Sigmoid colon (tissue), 7 donors: ENCODE measurements around the gene NRG2. TPM values are rescaled to one million over a fixed set of nuclear protein-coding genes. Genes with fewer than 3 reads are reported as not detected.

Experiments
- DNase-seq: peaks from one replicate; pipeline ENCODE4 v3.0.0-alpha.2; 2019
- H3K27ac ChIP-seq, 4 donors: fragments of 200-600 bp; sonication (generic); one replicate each; pipeline ENCODE4 v1.5.1; 2016 to 2019; ENCODE audit warnings: mild to moderate bottlenecking in 1 of 4
- H3K27me3 ChIP-seq, 3 donors: fragments of 200-600 bp; sonication (generic); one replicate each; pipeline ENCODE4 v1.5.1; 2019; ENCODE audit warnings: mild to moderate bottlenecking in 1 of 3
- H3K36me3 ChIP-seq, 4 donors: fragments of 200-600 bp; sonication (generic); one replicate each; pipeline ENCODE4 v1.5.1; 2016 to 2019
- H3K4me1 ChIP-seq, 4 donors: fragments of 200-600 bp; sonication (generic); one replicate each; pipeline ENCODE4 v1.5.1; 2017 to 2019
- H3K4me3 ChIP-seq, 4 donors: fragments of 200-600 bp; sonication (generic); one replicate each; pipeline ENCODE4 v1.5.1; 2017 to 2019; ENCODE audit warnings: mild to moderate bottlenecking in 2 of 4, moderate library complexity in 1 of 4
- H3K9me3 ChIP-seq, 4 donors: fragments of 200-600 bp in 3 of 4; sonication (generic) in 3 of 4; one replicate each; pipeline versions ENCODE4 v1.5.1 to v1.6.1; 2013 to 2019
- EP300 ChIP-seq, 4 donors: sonication (generic); formaldehyde crosslinking; IDR thresholded peaks; one replicate each; pipeline ENCODE4 v1.6.1; 2017; ENCODE audit warnings: antibody characterized with exemption in 4 of 4
- POLR2A ChIP-seq, 2 donors: fragments of 450-650 bp; IDR thresholded peaks; one replicate each; pipeline ENCODE4 v1.6.1; 2016; ENCODE audit warnings: antibody characterized with exemption in 2 of 2, mild to moderate bottlenecking in 2 of 2, moderate library complexity in 2 of 2
- POLR2AphosphoS5 ChIP-seq, 4 donors: sonication (generic); formaldehyde crosslinking; IDR thresholded peaks; one replicate each; pipeline ENCODE4 v1.6.1; 2017; ENCODE audit warnings: antibody characterized with exemption in 4 of 4
- WGBS, 2 donors: extraction: QIAGEN DNeasy Blood & Tissue Kit; methylation state at CpG; one replicate each; pipeline ENCODE4 v1.1.7; 2013; 5-methylcytosine and 5-hydroxymethylcytosine counted together
- intact Hi-C: fragments of 100-400 bp; cut with DNase I; formaldehyde crosslinking; loops from one replicate; pipeline ENCODE4 v1.15.1; 2023
- polyA plus RNA-seq, 3 donors: library from polyadenylated mRNA; stranded (reverse); fragments of 200-250 nt; gene quantifications; one replicate each; pipeline ENCODE4 v1.2.3, GENCODE V29; 2013
- total RNA-seq, 4 donors: library from RNA; depleted of rRNA; stranded (reverse); fragments of >200 nt; gene quantifications; one replicate each; pipeline ENCODE4 v1.1.0, GENCODE V29; 2016
- TF ChIP-seq, protein P1 (sequence below), 4 experiments: fragments of 450-650 bp in 3 of 4; fragments of 200-600 bp in 1 of 4; IDR thresholded peaks; one replicate each; pipeline ENCODE4 v1.5.1; 2016 to 2019; ENCODE audit warnings: antibody characterized with exemption in 4 of 4, mild to moderate bottlenecking in 3 of 4, moderate library complexity in 2 of 4
- donor health status: healthy with polysubstance abuse.
- donor health status: Bipolar disorder and iron deficiency.
- donor health status: healthy.

NRG2 gene
- total and polyA plus RNA-seq, 7 donors: 0.80 to 11.9 (median 4.8) TPM; not detected in 2

DNA sequence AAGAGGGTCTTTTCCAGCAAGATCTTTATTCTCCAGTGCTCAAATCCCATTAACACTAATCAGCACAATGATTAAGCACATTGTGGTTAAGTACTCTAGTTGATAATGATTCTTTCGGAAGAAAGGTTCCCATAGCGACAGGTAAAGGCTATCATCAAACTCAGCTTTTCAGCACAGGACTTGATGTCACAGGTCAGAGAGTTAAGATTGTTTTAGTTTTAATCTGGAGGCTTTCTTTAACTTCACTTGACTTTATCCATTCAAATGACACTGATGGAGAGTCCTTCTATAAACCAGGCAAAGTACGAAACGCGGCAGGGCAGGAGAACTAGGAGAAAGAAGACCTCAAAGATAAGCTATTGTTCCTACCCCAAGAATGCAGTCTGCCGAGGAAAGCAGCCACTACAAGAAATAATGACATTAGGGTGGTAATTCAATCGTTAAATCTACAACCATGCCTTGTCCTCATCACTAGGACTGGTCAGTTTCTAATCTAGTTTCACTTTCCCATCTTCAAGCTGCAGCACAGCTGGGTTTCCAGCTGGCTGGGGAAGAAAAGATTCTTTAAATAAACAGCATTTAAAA is 4.6 kb downstream of the NRG2 start:
- Histone ChIP-seq H3K9me3 (no peaks in the 10 kb centered on the region), H3K4me1 (peaks cover 0 to 60% (median 25%) of the 10 kb centered on the region in 4 donors), H3K27me3 (no peaks in the 10 kb centered on the region), H3K36me3 (no peaks in the 10 kb centered on the region), H3K27ac (peak overlapping the region; percentile 79 to 88 (median 82)), H3K4me3 (peak overlapping the region; percentile 27 to 49 (median 44))
- WGBS, 2 donors: 12% methylated on average over 7 of the region's 7 CpGs
- DNase-seq: no peak
- TF ChIP-seq, protein P1, sequence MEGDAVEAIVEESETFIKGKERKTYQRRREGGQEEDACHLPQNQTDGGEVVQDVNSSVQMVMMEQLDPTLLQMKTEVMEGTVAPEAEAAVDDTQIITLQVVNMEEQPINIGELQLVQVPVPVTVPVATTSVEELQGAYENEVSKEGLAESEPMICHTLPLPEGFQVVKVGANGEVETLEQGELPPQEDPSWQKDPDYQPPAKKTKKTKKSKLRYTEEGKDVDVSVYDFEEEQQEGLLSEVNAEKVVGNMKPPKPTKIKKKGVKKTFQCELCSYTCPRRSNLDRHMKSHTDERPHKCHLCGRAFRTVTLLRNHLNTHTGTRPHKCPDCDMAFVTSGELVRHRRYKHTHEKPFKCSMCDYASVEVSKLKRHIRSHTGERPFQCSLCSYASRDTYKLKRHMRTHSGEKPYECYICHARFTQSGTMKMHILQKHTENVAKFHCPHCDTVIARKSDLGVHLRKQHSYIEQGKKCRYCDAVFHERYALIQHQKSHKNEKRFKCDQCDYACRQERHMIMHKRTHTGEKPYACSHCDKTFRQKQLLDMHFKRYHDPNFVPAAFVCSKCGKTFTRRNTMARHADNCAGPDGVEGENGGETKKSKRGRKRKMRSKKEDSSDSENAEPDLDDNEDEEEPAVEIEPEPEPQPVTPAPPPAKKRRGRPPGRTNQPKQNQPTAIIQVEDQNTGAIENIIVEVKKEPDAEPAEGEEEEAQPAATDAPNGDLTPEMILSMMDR (IDR thresholded peaks at IDR 0.05): no peak
- TF ChIP-seq POLR2A (IDR thresholded peaks at IDR 0.05): no peak
- TF ChIP-seq POLR2AphosphoS5 (IDR thresholded peaks at IDR 0.05): no peak
- no peak for TF ChIP-seq EP300 (IDR thresholded peaks at IDR 0.05)
- intact Hi-C loops: no loop called here

GRCh38 chr5:140037012-140037411 is 6.1 kb downstream of the NRG2 start:
- DNase-seq: no peak
- TF ChIP-seq POLR2AphosphoS5 (IDR thresholded peaks at IDR 0.05) (no peak), POLR2A (IDR thresholded peaks at IDR 0.05) (no peak), EP300 (IDR thresholded peaks at IDR 0.05) (no peak)
- TF ChIP-seq, protein P1 (IDR thresholded peaks at IDR 0.05): no peak
- no peaks in the 10 kb centered on the region for H3K9me3 ChIP-seq
- peaks cover 0 to 56% (median 21%) of the 10 kb centered on the region in 4 donors for H3K4me1 ChIP-seq
- no peaks in the 10 kb centered on the region for H3K36me3 ChIP-seq
- 67 to 82% methylated on average over 4 of the region's 4 CpGs for WGBS, 2 donors
- no peak overlapping the region for H3K4me3 ChIP-seq
- H3K27ac ChIP-seq: peak overlapping the region in 1 of 4 donors; percentile 83
- no peaks in the 10 kb centered on the region for H3K27me3 ChIP-seq
- intact Hi-C loops: no loop called here

- no peak for DNase-seq
- Histone ChIP-seq H3K9me3 (no peaks in the 10 kb centered on the region), H3K27me3 (no peaks in the 10 kb centered on the region), H3K4me3 (no peak overlapping the region), H3K4me1 (peaks cover 0 to 44% (median 16%) of the 10 kb centered on the region in 4 donors), H3K27ac (peak overlapping the region in 1 of 4 donors; percentile 34), H3K36me3 (no peaks in the 10 kb centered on the region)
- TF ChIP-seq POLR2A (IDR thresholded peaks at IDR 0.05): no peak
- TF ChIP-seq, protein P1 (IDR thresholded peaks at IDR 0.05): no peak
- TF ChIP-seq POLR2AphosphoS5 (IDR thresholded peaks at IDR 0.05): no peak
- TF ChIP-seq EP300 (IDR thresholded peaks at IDR 0.05): no peak
- WGBS, 2 donors: 82 to 90% methylated on average over 2 of the region's 2 CpGs
- intact Hi-C loops: no loop called here
Observed at GRCh38 chr5:140035881-140036280, 7.2 kb downstream of the NRG2 start.

DNA sequence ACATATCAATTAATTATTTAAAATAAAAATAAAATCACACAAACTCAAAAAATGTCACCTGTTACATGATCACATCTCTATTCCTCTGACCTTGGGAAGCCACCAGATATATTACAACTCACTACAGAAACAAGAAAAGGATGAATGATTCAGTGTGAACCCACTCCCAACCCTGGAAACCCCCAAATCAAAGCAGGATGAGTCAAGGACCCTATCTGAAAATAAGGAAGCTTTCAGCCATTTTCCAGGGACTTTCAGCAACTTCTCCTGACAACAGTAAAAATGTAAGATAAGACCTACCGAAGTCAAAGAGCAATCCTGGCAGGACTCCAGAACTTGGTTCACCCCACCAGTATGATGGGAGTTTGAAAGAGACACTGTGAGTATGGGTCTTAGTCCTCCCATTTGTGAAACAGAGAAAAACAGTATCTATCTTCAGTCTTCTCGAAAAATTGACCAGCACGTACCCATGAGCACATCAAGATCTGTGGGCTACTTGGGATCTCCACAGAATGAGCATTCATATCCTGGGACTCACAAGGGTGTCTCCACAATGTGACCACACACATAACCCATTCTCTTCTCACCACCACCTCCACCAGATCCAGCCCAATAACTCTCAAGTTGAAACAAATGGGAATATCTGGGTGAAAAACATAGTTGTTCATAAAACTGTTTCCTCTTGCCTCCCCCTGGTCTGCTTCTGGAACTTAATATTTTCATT is 9.9 kb downstream of the NRG2 start:
- H3K4me3 ChIP-seq: no peak overlapping the region
- DNase-seq: no peak
- H3K36me3 ChIP-seq: no peaks in the 10 kb centered on the region
- H3K4me1 ChIP-seq: peaks cover 0 to 22% (median 4%) of the 10 kb centered on the region in 4 donors
- H3K9me3 ChIP-seq: no peaks in the 10 kb centered on the region
- no peaks in the 10 kb centered on the region for H3K27me3 ChIP-seq
- TF ChIP-seq POLR2AphosphoS5 (IDR thresholded peaks at IDR 0.05) (no peak), EP300 (IDR thresholded peaks at IDR 0.05) (no peak), POLR2A (IDR thresholded peaks at IDR 0.05) (no peak)
- TF ChIP-seq, protein P1 (IDR thresholded peaks at IDR 0.05): no peak
- intact Hi-C loops: no loop called here
- no peak overlapping the region for H3K27ac ChIP-seq
- 82 to 93% methylated on average over 3 of the region's 3 CpGs for WGBS, 2 donors
